Gastrocnemius medialis (tissue), 4 donors: ENCODE data around the gene SF1. TPM values are rescaled to one million over a fixed set of nuclear protein-coding genes. Genes with fewer than 3 reads are reported as not detected.
A peak's percentile ranks its signal among the peaks of the same experiment; 100 is the strongest.

Experiments
- ATAC-seq, 2 donors: fragments of 150-250 bp; one replicate each; pipeline ENCODE4 v1.9.1; 2016
- DNase-seq, 2 donors: peaks; one replicate each; pipeline ENCODE4 v3.0.0-alpha.2; 2019
- H3K27ac ChIP-seq, 4 donors: fragments of 200-600 bp; sonication (generic); 1 replicate in 1 of 4; 2 replicates in 3 of 4; pipeline ENCODE4 v1.5.1; 2016 to 2018; ENCODE audit warnings: mild to moderate bottlenecking in 2 of 4, moderate library complexity in 1 of 4
- H3K27me3 ChIP-seq, 3 donors: fragments of 200-600 bp; sonication (generic) in 2 of 3; 1 replicate in 1 of 3; 2 replicates in 2 of 3; pipeline versions ENCODE4 v1.5.1 to v1.6.0; 2016 to 2019; ENCODE audit warnings: mild to moderate bottlenecking in 1 of 3, moderate library complexity in 1 of 3
- H3K36me3 ChIP-seq, 2 donors: fragments of 200-600 bp; sonication (generic) in 1 of 2; one replicate each; pipeline ENCODE4 v1.5.1; 2017 to 2018
- H3K4me1 ChIP-seq, 2 donors: fragments of 200-600 bp; sonication (generic) in 1 of 2; one replicate each; pipeline ENCODE4 v1.5.1; 2016 to 2017; ENCODE audit warnings: mild to moderate bottlenecking in 2 of 2
- H3K4me3 ChIP-seq, 4 donors: fragments of 200-600 bp; sonication (generic) in 3 of 4; 1 replicate in 1 of 4; 2 replicates in 3 of 4; pipeline ENCODE4 v1.5.1; 2016 to 2019; ENCODE audit warnings: mild to moderate bottlenecking in 2 of 4
- H3K9me3 ChIP-seq, 3 donors: fragments of 200-600 bp; sonication (generic) in 2 of 3; 1 replicate in 1 of 3; 2 replicates in 2 of 3; pipeline ENCODE4 v1.5.1; 2016 to 2019
- CTCF ChIP-seq, 5 experiments: fragments of 450-650 bp in 3 of 5; fragments of 200-600 bp in 2 of 5; sonication (generic) in 2 of 5; IDR thresholded peaks in 4 of 5; conservative IDR thresholded peaks in 1 of 5; 1 replicate in 4 of 5; 2 replicates in 1 of 5; pipeline ENCODE4 v1.5.1; 2016 to 2019; ENCODE audit warnings: antibody characterized with exemption in 5 of 5, mild to moderate bottlenecking in 3 of 5, moderate library complexity in 3 of 5
- POLR2A ChIP-seq, 2 donors: fragments of 450-650 bp; IDR thresholded peaks; one replicate each; pipeline ENCODE4 v1.6.1; 2017; ENCODE audit warnings: antibody characterized with exemption in 2 of 2, mild to moderate bottlenecking in 2 of 2, moderate library complexity in 2 of 2
- in situ Hi-C, 4 donors: fragments of 200-750 bp; cut with MboI; loops; one replicate each; pipeline versions ENCODE4 v1.15.0 to v1.8.0; 2017; ENCODE audit warnings: low sequenced_read_pairs in 4 of 4
- intact Hi-C: fragments of 100-400 bp; cut with DNase I; formaldehyde crosslinking; loops from one replicate; pipeline ENCODE4 v1.15.1; 2023; ENCODE audit warnings: low total_unique reads
- total RNA-seq, 4 donors: library from RNA; depleted of rRNA; stranded (reverse); fragments of >200 nt; gene quantifications; one replicate each; pipeline versions ENCODE4 v1.1.0 to v1.2.3, GENCODE V29; 2016

The SF1 gene
- total RNA-seq, 4 donors from 2014 or later: 171 to 249 (median 193) TPM

DNA sequence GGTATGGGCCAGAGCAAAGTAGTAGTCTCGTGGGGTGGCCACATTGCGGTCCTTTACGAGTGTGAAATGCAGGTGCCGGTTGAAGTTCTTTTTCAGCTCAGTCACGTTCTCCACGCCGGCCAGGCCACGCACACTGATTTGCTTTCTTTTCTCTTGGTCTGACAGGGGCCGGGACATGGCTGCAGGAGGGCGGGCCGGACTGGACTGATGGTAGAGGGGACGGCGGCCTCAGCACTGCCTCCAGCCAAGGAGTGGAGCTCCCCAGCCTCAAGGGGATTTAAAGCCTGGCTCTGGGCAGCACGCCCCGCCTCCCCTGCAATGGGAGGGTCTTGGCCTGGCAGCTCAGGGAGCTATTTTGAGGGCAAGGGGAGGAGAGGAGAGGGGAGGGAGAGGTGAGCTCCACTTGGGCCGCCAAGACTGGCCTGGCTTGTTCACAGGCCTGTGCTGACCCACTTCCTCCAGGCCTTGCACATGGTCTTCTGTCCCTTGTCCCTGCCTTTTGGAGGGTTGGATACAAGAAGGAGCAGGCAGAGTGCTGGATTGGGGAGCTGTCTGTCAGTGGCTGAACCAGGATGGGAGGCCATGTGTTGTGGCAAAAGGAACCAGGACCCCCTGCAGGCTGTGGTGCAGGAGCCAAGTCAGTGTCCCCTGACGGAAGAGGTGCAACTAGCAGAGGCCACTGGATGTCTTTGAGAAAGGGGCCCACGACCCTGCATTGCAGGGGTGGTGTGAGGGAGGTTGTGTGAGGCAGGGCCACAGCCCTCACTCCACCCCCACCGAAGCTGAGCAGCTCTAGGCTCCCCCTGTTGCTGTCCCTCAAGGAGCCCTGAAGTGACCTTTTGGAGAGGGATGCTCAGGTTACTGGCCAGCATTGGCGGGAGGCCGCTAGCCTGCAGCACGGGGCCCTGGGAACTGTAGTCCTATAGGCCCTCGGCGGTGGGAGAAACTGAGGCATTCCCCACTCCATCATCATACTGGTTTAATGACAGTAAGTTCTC, 18.3 kb downstream of the SF1 start, which contains the start of gene PYGM:
Gene PYGM, minus strand, starts transcription at position 253 of the 998 bp plus-strand sequence. Its CDS starts 76 bp downstream, at position 177.
- Histone ChIP-seq H3K4me3 (peak within 1 kb of the TSS; percentile 42 to 72 (median 62)), H3K4me1 (peaks cover 87 to 99% of the 10 kb centered on the region in 2 donors), H3K36me3 (peaks cover 0 to 18% of the 10 kb centered on the region in 2 donors), H3K27ac (peak within 1 kb of the TSS; percentile 91 to 99 (median 94)), H3K27me3 (no peaks in the 10 kb centered on the region), H3K9me3 (no peaks in the 10 kb centered on the region)
- in situ Hi-C loops: no loop called here
- ATAC-seq (peak; percentile 54 to 78), DNase-seq (peak; percentile 83 to 98)
- TF ChIP-seq POLR2A (IDR thresholded peaks at IDR 0.05) (peak; percentile 62 to 92), CTCF (IDR thresholded peaks at IDR 0.05 in 4 of 5, conservative IDR thresholded peaks at IDR 0.05 in 1 of 5) (no peak)
- intact Hi-C loops: no loop called here

GRCh38 chr11:64759131-64759721, 19.1 kb downstream of the SF1 start:
- ATAC-seq: peak in 1 of 2 donors; percentile 25
- in situ Hi-C loops (no loop called here), intact Hi-C loops (no loop called here)
- peaks cover 87 to 99% of the 10 kb centered on the region in 2 donors for H3K4me1 ChIP-seq
- no peaks in the 10 kb centered on the region for H3K9me3 ChIP-seq
- H3K36me3 ChIP-seq: peaks cover 0 to 18% of the 10 kb centered on the region in 2 donors
- H3K4me3 ChIP-seq: peak overlapping the region; percentile 42 to 72 (median 62)
- peak overlapping the region; percentile 91 to 99 (median 94) for H3K27ac ChIP-seq
- TF ChIP-seq CTCF (IDR thresholded peaks at IDR 0.05 in 4 of 5, conservative IDR thresholded peaks at IDR 0.05 in 1 of 5) (no peak), POLR2A (IDR thresholded peaks at IDR 0.05) (no peak)
- no peaks in the 10 kb centered on the region for H3K27me3 ChIP-seq
- peak in 1 of 2 donors; percentile 94 for DNase-seq

- H3K4me3 ChIP-seq: peak overlapping the region; percentile 42 to 72 (median 62)
- H3K27me3 ChIP-seq: no peaks in the 10 kb centered on the region
- DNase-seq: peak in 1 of 2 donors; percentile 30
- H3K4me1 ChIP-seq: peaks cover 84 to 99% of the 10 kb centered on the region in 2 donors
- intact Hi-C loops: no loop called here
- no peak for TF ChIP-seq CTCF (IDR thresholded peaks at IDR 0.05 in 4 of 5, conservative IDR thresholded peaks at IDR 0.05 in 1 of 5)
- TF ChIP-seq POLR2A (IDR thresholded peaks at IDR 0.05): no peak
- H3K9me3 ChIP-seq: no peaks in the 10 kb centered on the region
- peaks cover 0 to 19% of the 10 kb centered on the region in 2 donors for H3K36me3 ChIP-seq
- ATAC-seq: no peak
- in situ Hi-C loops: no loop called here
- peak overlapping the region; percentile 91 to 99 (median 94) for H3K27ac ChIP-seq
Observed at GRCh38 chr11:64758330-64759079, 19.8 kb downstream of the SF1 start.

DNA sequence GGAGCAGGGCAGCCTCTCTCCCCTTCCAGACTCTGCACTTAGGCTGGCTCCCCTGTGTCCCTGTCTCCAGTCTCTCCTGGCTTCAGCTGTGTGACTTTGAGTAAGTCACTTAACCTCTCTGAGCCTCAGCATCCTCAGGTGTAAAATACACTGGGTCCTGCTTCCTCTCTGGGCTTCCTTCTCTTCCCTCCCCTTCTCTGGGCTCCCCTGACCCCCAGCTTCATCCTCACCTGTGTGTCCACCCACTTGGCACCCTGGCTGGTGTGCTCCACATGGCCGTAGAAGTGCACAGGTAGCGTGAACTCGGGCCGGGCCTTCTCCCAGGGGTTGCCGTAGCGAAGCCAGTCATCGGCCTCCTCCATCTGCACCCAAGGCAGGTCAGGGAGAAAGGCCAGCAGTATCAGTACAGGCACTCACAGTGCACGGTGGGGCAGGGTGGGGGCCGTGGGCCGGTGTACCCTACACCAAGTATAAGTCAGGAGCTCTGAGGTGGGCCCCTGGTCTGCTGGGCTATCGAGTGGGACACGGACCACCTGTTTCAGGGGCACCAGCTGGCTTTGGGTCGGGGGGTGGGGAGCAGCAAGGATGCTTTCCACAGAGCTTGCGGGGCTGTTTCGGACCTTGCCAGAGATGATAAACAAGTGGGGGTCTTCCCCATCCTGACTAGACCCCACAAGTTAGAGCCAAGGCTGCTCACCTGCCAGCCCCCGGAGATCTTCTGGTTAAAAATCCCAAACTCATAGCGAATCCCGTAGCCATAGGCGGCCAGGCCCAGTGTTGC, 20.6 kb downstream of the SF1 start:
- Histone ChIP-seq H3K27me3 (no peaks in the 10 kb centered on the region), H3K27ac (peak overlapping the region; percentile 91 to 99 (median 94)), H3K36me3 (peaks cover 0 to 27% of the 10 kb centered on the region in 2 donors), H3K4me3 (peak overlapping the region in 2 of 4 donors; percentile 65 to 72), H3K9me3 (no peaks in the 10 kb centered on the region), H3K4me1 (peaks cover 77 to 98% of the 10 kb centered on the region in 2 donors)
- intact Hi-C loops: no loop called here
- in situ Hi-C loops: no loop called here
- no peak for TF ChIP-seq CTCF (IDR thresholded peaks at IDR 0.05 in 4 of 5, conservative IDR thresholded peaks at IDR 0.05 in 1 of 5)
- no peak for ATAC-seq
- peak in 1 of 2 donors; percentile 14 for DNase-seq
